LoVo (cell line): ENCODE measurements around the gene OTOG.
A peak's percentile ranks its signal among the peaks of the same experiment; 100 is the strongest.

ENCODE experiments used
- DNase-seq: peaks from one replicate; pipeline ENCODE4 v3.0.0-alpha.2; 2016; ENCODE audit warnings: low spot score

OTOG gene

DNA sequence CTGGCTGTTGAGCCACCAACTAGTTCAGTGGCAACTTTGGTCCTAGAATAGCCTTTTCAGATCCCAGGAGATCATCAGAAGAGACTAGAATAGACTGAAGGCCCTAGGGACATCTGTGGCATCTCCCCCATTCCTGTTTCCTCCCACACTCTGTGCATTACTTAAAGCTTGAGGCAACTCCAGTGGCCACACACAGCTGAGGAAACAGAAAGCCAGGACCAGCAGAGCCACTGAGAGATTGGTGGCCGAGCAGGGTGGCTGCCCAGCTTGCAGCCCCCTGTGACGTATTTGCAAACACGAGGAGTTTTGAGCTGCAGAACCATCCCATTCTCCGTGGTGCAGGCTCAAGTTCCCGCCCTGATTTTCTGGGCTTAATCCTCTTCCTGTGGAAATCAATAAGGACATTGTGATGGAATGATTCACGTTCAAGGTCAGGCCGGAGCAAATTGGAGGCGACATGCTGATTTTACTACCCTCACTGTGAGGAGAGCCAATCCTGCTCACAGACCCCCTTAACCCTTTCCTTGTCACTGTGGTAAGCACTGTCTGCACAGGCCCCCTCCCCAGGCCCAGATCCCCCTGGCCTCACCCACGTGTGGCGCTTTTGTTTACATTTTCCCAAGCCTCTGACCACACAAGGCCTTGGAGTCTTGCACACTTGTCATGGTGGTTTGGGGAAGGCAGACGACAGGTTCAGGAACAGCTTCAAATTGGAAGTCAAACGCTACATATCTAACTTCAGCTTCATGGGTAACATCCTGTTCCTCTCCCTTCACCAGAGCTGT, 103.3 kb downstream of the OTOG start:
- DNase-seq = no peak

GRCh38 chr11:17651061-17651460, 104.0 kb downstream of the OTOG start:
- DNase-seq = no peak

DNA sequence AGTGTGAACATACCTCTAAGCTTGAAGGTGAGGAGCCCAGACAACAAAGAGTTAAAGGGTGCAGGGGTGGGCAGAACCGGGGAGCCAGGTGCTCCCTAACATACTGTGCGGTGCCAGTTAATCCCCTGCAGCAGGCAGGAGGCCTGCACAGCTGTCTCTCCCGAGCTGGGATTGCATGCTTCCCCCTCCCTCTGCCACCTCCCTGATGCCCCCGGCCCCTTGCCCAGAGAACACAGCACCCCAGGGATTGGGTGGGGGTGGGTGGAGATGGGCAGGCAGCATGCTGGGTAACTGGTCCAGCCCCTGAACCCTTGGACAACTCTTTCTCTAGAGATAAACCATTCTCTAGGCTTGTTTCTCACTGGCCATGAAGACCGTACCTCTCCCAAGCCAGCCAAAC, 104.6 kb downstream of the OTOG start:
- no peak for DNase-seq

DNA sequence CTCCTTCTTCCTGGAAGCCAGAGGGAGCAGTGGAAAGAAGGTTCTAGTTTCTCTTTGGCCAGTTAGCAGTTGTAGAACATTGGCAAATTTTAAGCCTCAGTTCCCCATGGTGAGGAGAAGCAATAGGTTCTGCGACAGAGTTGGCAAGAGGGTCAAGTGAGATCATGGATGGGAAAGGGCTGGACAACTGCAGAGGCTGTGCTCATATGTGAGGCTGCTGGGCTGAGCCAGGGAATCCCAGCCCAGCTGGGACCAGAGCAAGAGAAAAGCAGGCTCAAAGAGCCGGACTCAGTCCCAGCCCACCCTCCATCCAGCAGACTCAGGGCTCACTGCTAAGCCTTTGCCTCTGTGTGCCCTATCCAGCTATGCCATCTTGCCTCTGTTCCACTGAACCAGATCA, 105.5 kb downstream of the OTOG start:
- no peak for DNase-seq

DNA sequence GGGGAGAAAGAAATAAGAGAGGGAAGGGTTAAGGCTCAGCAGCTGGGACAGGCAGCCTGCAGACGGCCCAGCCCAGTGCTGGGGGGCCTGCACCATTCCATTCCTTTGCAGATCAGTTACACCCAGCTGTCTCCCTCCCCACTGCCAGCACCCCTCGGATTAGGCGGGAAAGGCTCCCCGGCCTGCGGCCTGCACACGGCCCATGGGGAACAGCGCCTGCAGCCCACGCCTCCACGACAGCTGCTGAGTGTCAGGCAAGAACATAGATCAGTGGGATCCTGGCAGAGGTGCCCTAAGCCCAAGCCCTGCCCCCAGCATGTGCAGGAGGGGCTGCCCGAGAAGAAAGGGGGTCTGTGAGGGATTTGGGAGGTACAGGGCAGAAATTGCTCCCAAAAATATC, 106.6 kb downstream of the OTOG start:
- no peak for DNase-seq

GRCh38 chr11:17655682-17656081, 108.6 kb downstream of the OTOG start:
- no peak for DNase-seq

GRCh38 chr11:17658211-17658610, 111.2 kb downstream of the OTOG start:
- no peak for DNase-seq

DNA sequence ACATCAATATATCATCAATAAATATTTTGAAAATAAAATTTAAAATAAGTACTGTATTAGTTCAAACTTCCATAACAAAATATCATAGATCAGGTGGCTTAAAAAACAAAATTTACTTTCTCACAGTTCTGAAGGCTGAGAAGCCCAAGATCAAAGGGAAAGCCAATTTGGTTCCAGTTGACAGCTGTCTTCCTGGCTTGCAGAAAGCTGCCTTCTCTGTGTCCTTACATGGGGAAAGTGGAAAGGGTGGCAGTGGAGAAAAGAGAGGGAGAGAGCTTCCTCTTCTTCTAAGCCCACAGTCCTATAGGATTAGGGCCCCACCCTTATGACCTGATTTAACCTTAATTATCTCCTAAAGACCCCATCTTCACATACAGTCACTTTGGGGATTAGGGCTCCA, 121.1 kb downstream of the OTOG start:
- no peak for DNase-seq

DNA sequence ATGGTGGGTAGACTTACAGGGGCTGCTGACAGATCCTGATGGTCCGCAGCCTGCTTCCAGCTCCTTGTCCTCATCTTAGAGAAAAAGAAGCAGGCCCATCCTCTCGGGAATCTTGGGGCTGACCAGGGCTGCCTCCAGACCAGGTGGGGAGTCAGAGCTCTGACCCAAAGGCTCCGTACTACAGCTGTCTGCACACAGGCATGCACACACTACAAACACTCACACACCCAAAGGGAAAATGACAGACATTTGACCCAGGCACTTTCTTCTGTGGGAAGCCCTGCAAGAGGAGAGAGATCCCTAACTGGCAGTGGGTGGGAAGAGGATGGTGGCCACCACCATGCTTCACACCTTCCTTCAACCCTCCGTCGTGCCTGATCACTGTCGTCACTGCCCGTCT, 125.4 kb downstream of the OTOG start:
- DNase-seq = no peak

DNA sequence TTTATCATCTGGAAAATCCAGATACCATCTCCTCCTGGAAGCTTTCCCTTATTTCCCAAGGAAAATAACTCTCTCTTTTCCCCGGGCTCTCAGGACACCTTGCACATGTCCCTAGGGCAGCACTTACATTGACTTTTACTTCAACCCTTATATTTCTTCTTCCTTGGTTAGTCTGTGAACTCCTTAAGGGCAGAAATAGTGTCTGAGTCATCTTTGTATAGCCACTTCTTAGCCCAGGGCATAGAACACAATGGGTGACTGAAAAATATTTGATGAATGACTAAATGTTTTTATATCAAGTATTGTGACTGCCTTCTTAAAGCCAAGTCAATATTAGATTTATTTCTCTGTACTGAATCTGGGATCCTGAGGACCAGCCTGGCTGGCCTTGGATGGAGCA, 126.9 kb downstream of the OTOG start:
- DNase-seq = no peak

DNA sequence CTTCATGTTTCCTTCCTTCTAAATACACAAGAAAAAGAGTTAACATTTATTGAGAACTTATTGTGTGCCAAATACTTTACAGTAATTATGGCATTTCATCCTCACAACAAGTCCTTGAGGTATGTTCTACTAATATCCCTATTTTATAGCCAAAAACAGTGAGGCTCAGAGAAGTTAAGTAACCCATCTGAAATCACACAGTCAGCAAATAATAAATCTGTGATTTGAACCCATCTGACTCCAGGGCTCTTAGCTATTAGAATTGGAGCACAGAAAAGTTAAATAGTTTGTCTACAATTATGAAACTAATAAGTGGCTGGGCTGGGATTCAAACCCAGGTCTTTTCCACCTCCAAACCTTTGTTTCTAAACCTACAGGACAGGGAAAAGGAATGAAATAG, 135.8 kb downstream of the OTOG start:
- no peak for DNase-seq

DNA sequence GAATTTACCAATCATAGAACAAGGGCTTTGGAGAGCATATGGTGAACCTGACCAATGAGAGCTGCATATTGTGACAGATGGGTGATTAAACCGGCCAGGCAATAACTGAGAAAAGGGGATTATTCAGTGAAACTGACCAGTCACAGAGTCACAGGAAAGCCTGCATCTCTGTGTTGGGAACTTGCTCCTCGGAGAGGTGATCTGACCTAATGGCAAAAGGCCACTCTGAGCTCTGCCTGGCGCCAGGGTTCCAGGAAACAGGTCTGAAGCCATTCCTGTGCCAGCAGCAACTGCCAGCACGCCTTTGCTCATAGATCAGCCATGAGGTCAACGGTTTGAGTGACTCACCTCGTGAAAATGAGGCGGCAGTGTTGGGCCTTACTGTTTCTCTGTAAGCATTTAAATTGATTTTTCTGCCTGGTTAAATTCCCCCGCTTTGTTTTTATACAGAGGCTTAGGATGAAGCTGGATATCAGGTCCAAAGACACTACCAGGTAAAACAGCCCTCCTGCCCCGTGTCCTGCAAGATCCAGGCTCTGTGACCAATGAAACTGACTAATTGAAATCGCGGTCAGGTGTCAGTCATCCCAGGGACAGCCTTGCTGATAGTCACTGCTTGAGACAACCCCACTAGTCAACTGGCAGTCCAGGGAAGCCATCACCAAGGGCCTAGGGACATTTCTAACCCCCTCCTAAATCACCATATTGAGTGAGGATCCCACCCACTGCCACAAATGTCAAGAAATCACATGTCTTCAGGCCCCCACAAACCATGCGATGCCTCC, 136.5 kb downstream of the OTOG start:
- DNase-seq = peak; percentile 32

DNA sequence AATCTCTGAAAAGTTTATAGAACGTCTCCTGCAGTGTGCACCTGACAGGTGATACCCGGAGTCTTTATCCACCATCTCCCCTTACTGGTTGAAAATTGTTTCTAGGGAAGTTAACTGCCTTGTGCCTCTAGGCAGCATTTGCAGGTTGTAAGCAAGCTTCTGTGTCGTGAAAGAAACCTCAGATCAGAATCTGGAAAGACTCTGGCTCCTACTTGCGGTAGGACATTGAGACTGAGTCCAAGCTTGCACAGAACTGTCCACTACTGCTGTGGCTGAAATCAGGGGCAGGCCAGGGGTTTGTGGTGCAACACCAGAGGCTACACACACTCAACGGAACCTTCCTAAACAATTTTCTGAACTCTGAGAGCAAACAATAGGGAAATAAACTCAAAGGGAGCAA, 137.5 kb downstream of the OTOG start:
- DNase-seq = no peak

- no peak for DNase-seq
These were observed 139.3 kb downstream of the OTOG start for GRCh38 chr11:17686231-17686980.

GRCh38 chr11:17687946-17688670, 141.0 kb downstream of the OTOG start:
- no peak for DNase-seq

- DNase-seq = no peak
These were observed 144.5 kb downstream of the OTOG start for GRCh38 chr11:17691550-17691949.

GRCh38 chr11:17691976-17692375, 144.9 kb downstream of the OTOG start:
- DNase-seq = no peak

- DNase-seq = no peak
These were observed 145.9 kb downstream of the OTOG start for GRCh38 chr11:17692931-17693330.

DNA sequence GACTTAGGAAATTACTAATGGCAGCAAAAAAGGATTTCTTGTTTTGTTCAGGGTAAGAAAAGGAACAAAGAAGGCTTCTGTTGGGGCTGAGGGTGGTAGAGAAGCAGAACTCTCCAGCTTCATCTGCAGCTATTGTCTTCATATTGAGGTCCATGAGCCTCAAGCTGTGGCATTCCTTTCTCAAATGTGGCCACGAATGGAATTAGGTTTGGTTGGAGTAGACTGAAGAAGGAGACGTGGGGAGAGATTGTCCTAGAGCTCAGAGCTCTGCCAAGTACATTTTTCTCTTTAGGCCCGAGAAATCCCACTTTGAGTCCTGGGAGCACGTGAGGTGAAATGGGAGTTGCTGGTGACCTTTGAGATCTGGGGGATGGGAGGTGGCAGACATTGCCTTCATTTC, 146.5 kb downstream of the OTOG start:
- no peak for DNase-seq

- no peak for DNase-seq
These were observed 147.5 kb downstream of the OTOG start for GRCh38 chr11:17694494-17695110.
